Stimulated activated CD4-positive, alpha-beta T cell treated with anti-CD3 and anti-CD28 coated beads, TNF-alpha, amount 100 ng/mL, for 24 hours (primary cell): ENCODE results near the gene CNIH3.
"Not testable (repeated sequence)": the region's sequence is repeated elsewhere in the genome, so short reads cannot be mapped to it uniquely, and the experiment has no call there.

Source experiments
- DNase-seq, 3 experiments: peaks; one replicate each; pipeline ENCODE4 v3.0.0-alpha.2; 2020; ENCODE audit warnings: low read depth in 3 of 3

The CNIH3 gene

GRCh38 chr1:224615861-224616755, at the start of gene CNIH3:
Gene CNIH3, plus strand, starts transcription at chr1:224616317. Its CDS starts 858 bp downstream, at chr1:224617175.
- peak in 1 of 3 experiments; percentile 24 for DNase-seq

GRCh38 chr1:224566492-224566891, 49.6 kb upstream of the CNIH3 start:
- not testable (repeated sequence) for DNase-seq

- no peak for DNase-seq
These were observed 46.8 kb upstream of the CNIH3 start for GRCh38 chr1:224569276-224569675.

- DNase-seq, result not testable (repeated sequence)
These were observed 44.1 kb upstream of the CNIH3 start for GRCh38 chr1:224571975-224572374.

GRCh38 chr1:224579526-224579925, 36.6 kb upstream of the CNIH3 start:
- no peak for DNase-seq

- DNase-seq, result no peak
These were observed 36.1 kb upstream of the CNIH3 start for GRCh38 chr1:224580006-224580405.

GRCh38 chr1:224582041-224582440, 34.1 kb upstream of the CNIH3 start:
- no peak for DNase-seq

GRCh38 chr1:224583774-224584173, 32.3 kb upstream of the CNIH3 start:
- no peak for DNase-seq

GRCh38 chr1:224585051-224585450, 31.1 kb upstream of the CNIH3 start:
- DNase-seq, result no peak

- no peak for DNase-seq
These were observed 29.1 kb upstream of the CNIH3 start for GRCh38 chr1:224587051-224587450.

- no peak for DNase-seq
These were observed 27.6 kb upstream of the CNIH3 start for GRCh38 chr1:224588515-224588914.

GRCh38 chr1:224589006-224589405, 27.1 kb upstream of the CNIH3 start:
- DNase-seq, result no peak

- DNase-seq, result no peak
These were observed 24.8 kb upstream of the CNIH3 start for GRCh38 chr1:224591326-224591725.

- no peak for DNase-seq
These were observed 23.2 kb upstream of the CNIH3 start for GRCh38 chr1:224592636-224593582.

GRCh38 chr1:224594360-224594759, 21.8 kb upstream of the CNIH3 start:
- no peak for DNase-seq

GRCh38 chr1:224594851-224595250, 21.3 kb upstream of the CNIH3 start:
- no peak for DNase-seq

GRCh38 chr1:224605482-224606181, 10.5 kb upstream of the CNIH3 start:
- no peak for DNase-seq

GRCh38 chr1:224607188-224608148, 8.6 kb upstream of the CNIH3 start:
- DNase-seq, result no peak

- DNase-seq, result no peak
These were observed 6.8 kb upstream of the CNIH3 start for GRCh38 chr1:224609333-224609732.

GRCh38 chr1:224612246-224612645, 3.9 kb upstream of the CNIH3 start:
- DNase-seq, result no peak

GRCh38 chr1:224613486-224613885, 2.6 kb upstream of the CNIH3 start:
- no peak for DNase-seq
